ENCODE results near the gene ROMO1. TPM values are rescaled to one million over a fixed set of nuclear protein-coding genes. Genes with fewer than 3 reads are reported as not detected.
A peak's percentile ranks its signal among the peaks of the same experiment; 100 is the strongest.

ROMO1 gene
- total RNA-seq, 1 experiment from 2014 or later: 207 TPM

DNA sequence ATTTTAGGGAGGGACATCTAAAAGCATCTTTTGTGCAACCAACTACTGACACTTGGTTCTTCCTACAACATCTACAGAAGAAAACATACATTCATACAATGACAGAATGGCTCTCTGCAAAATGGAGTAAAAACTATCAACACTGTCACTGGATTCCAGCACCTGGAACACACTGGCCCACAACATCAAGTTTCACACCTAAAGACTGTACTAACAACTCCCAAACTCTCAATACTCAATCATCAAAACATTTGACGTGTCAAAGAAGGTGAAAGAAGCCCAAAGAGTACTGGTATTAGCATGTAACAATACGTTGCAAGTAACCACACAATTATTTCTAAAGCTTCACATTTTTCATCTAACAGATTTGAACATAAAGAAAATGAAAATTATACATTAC lies 36.7 kb upstream of the ROMO1 start:
- Histone ChIP-seq H4K5ac (ENCODE audit: insufficient read length, low read depth, low read length) (no peak overlapping the region), H4K91ac (ENCODE audit: insufficient read length, low read depth, low read length) (no peak overlapping the region), H3K56ac (ENCODE audit: insufficient read length, low read depth, low read length) (no peak overlapping the region), H4K8ac (replicated peaks; ENCODE audit: insufficient read length, low read depth, low read length) (no peak overlapping the region), H3K4me1 (ENCODE audit: insufficient read depth, low read length) (no peaks in the 10 kb centered on the region; the same call in 1 of the 2 replicates), H3K27ac (ENCODE audit: insufficient read length, low read depth, low read length) (no peak overlapping the region), H2BK15ac (ENCODE audit: low read depth, low read length) (no peak overlapping the region), H3K14ac (ENCODE audit: insufficient read depth, low read length) (no peak overlapping the region), H2AFZ (ENCODE audit: low read length) (no peak overlapping the region), H3K79me1 (ENCODE audit: insufficient read depth, low read depth, low read length, poor library complexity, severe bottlenecking) (no peaks in the 10 kb centered on the region), H3K23me2 (ENCODE audit: insufficient read length, low read depth, low read length, poor library complexity, severe bottlenecking) (peaks cover 9% of the 10 kb centered on the region), H3K9ac (ENCODE audit: extremely low read depth, insufficient read length, low read length) (peak overlapping the region; percentile 38), H3K9me3 (ENCODE audit: control insufficient read depth, low read depth, low read length) (no peaks in the 10 kb centered on the region), H3K79me2 (ENCODE audit: insufficient read depth, low read length) (peaks cover 57% of the 10 kb centered on the region), H3K23ac (ENCODE audit: insufficient read length, low read depth, low read length) (no peak overlapping the region), H3K27me3 (ENCODE audit: insufficient read depth, low read length) (no peaks in the 10 kb centered on the region), H2BK12ac (ENCODE audit: insufficient read length, low read depth, low read length) (no peak overlapping the region), H2AK5ac (ENCODE audit: insufficient read length, low read length) (no peak overlapping the region), H3K4me2 (ENCODE audit: insufficient read depth, insufficient read length, low read length) (peak overlapping the region; percentile 88), H4K20me1 (ENCODE audit: control insufficient read depth, insufficient read depth, insufficient read length) (no peaks in the 10 kb centered on the region), H2BK5ac (ENCODE audit: insufficient read length, low read length) (no peak overlapping the region), H2BK120ac (ENCODE audit: low read depth, low read length, poor library complexity, severe bottlenecking) (no peak overlapping the region), H2BK20ac (ENCODE audit: low read depth, low read length, poor library complexity, severe bottlenecking) (no peak overlapping the region), H3K18ac (ENCODE audit: insufficient read length, low read depth, low read length) (no peak overlapping the region), H3K4ac (ENCODE audit: low read depth, low read length) (no peak overlapping the region), H3T11ph (ENCODE audit: low read length) (no peak overlapping the region)
- H3K36me3 Mint-ChIP-seq (ENCODE audit: insufficient read depth in 1 of 3, low read depth in 3 of 3): peaks cover 0 to 2% (median 2%) of the 10 kb centered on the region in 3 experiments; a peak in 3 of 7 replicates
- peaks cover 40 to 44% of the 10 kb centered on the region in 2 experiments for H3K4me1 Mint-ChIP-seq
- H3K4me3 Mint-ChIP-seq: peak overlapping the region; percentile 96 to 99
- no CpG with 5 or more reads among the region's 2 CpGs for WGBS (ENCODE audit: extremely low coverage, insufficient read length, low lambda C conversion rate)
- H3K9me3 Mint-ChIP-seq: no peaks in the 10 kb centered on the region; a peak in 1 of 5 replicates
- no peak for DNase-seq
- TF ChIP-seq CTCF (conservative IDR thresholded peaks at IDR 0.05): no peak
- H3K27me3 Mint-ChIP-seq (ENCODE audit: low read depth): no peaks in the 10 kb centered on the region
- no peak overlapping the region for H3K27ac Mint-ChIP-seq

Data from H9 (cell line).